Kidney tubule cell (primary cell): Measurements from ENCODE around the gene MAP3K3.

Experiments
- DNase-seq: peaks from one replicate; pipeline ENCODE4 v3.0.0-alpha.2; 2018; ENCODE audit warnings: low spot score

Gene MAP3K3

GRCh38 chr17:63693411-63694113 lies 71.3 kb downstream of the MAP3K3 start:
- DNase-seq: no peak

- no peak for DNase-seq
These were observed 72.2 kb downstream of the MAP3K3 start for GRCh38 chr17:63694229-63694949.

GRCh38 chr17:63694950-63695773 lies 72.9 kb downstream of the MAP3K3 start:
- no peak for DNase-seq

- DNase-seq: no peak
These were observed 73.7 kb downstream of the MAP3K3 start for GRCh38 chr17:63695889-63696288.

- DNase-seq: peak; percentile 51
These were observed 74.3 kb downstream of the MAP3K3 start for GRCh38 chr17:63696381-63696961.

- DNase-seq: peak; percentile 67
These were observed 75.4 kb downstream of the MAP3K3 start for GRCh38 chr17:63697341-63698286.

GRCh38 chr17:63698381-63698885 lies 76.2 kb downstream of the MAP3K3 start:
- no peak for DNase-seq

GRCh38 chr17:63698886-63699637 lies 76.8 kb downstream of the MAP3K3 start:
- DNase-seq: peak; percentile 54

GRCh38 chr17:63699638-63700527 lies 77.7 kb downstream of the MAP3K3 start, which contains the start of gene LIMD2:
TSS of gene LIMD2 (minus strand) at chr17:63700125. CDS start at chr17:63699298, 827 bp downstream.
- DNase-seq: peak; percentile 52

- DNase-seq: no peak
These were observed 78.6 kb downstream of the MAP3K3 start for GRCh38 chr17:63700528-63701455.

GRCh38 chr17:63701456-63701820 lies 79.2 kb downstream of the MAP3K3 start:
- DNase-seq: no peak

GRCh38 chr17:63701868-63702720 lies 79.9 kb downstream of the MAP3K3 start:
- no peak for DNase-seq

- DNase-seq: no peak
These were observed 80.5 kb downstream of the MAP3K3 start for GRCh38 chr17:63702721-63703015.

- DNase-seq: no peak
These were observed 80.8 kb downstream of the MAP3K3 start for GRCh38 chr17:63703029-63703428.

- no peak for DNase-seq
These were observed 81.5 kb downstream of the MAP3K3 start for GRCh38 chr17:63703556-63704258.

GRCh38 chr17:63704259-63704576 lies 82.0 kb downstream of the MAP3K3 start:
- no peak for DNase-seq

GRCh38 chr17:63704836-63705235 lies 82.6 kb downstream of the MAP3K3 start:
- DNase-seq: no peak
